Neural cell (in vitro differentiated cells): ENCODE data around the gene IL10RA.

Experiments used
- EP300 ChIP-seq: fragments of 450-650 bp; conservative IDR thresholded peaks from 2 replicates; pipeline ENCODE4 v1.6.1; 2014; ENCODE audit warnings: antibody characterized with exemption, mild to moderate bottlenecking, moderate library complexity; ENCODE audit not compliant: poor library complexity, severe bottlenecking
- EZH2 ChIP-seq: fragments of 200-600, 300-800 bp; shearing (Covaris generic), sonication (generic); IDR thresholded peaks from 2 replicates; pipeline ENCODE4 v1.6.1; 2014; ENCODE audit warnings: antibody characterized with exemption, low read length, borderline replicate concordance, mild to moderate bottlenecking; ENCODE audit not compliant: insufficient read depth, poor library complexity, severe bottlenecking
- MXI1 ChIP-seq: fragments of 450-650 bp; conservative IDR thresholded peaks from 2 replicates; pipeline ENCODE4 v1.6.1; 2014; ENCODE audit warnings: antibody characterized with exemption, mild to moderate bottlenecking; ENCODE audit not compliant: poor library complexity, severe bottlenecking
- POLR2AphosphoS5 ChIP-seq: IDR thresholded peaks from 2 replicates; pipeline ENCODE4 v1.6.1; 2012
- RAD21 ChIP-seq: fragments of 450-650 bp; conservative IDR thresholded peaks from 2 replicates; pipeline ENCODE4 v1.6.1; 2014; ENCODE audit warnings: antibody characterized with exemption, mild to moderate bottlenecking, moderate library complexity
- SMC3 ChIP-seq: fragments of 450-650 bp; conservative IDR thresholded peaks from 2 replicates; pipeline ENCODE4 v1.6.1; 2014; ENCODE audit warnings: antibody characterized with exemption, mild to moderate bottlenecking, moderate library complexity; ENCODE audit not compliant: poor library complexity
- TAF1 ChIP-seq: IDR thresholded peaks from 2 replicates; pipeline ENCODE4 v1.6.1; 2012; ENCODE audit warnings: low read depth
- TF ChIP-seq, protein P1 (sequence below): fragments of 450-650 bp; IDR thresholded peaks from 2 replicates; pipeline ENCODE4 v1.5.1; 2014; ENCODE audit warnings: antibody characterized with exemption, mild to moderate bottlenecking, moderate library complexity; ENCODE audit not compliant: poor library complexity, severe bottlenecking
- TF ChIP-seq, protein P2 (sequence below): IDR thresholded peaks from 2 replicates; pipeline ENCODE4 v1.6.1; 2012; ENCODE audit warnings: borderline replicate concordance

DNA sequence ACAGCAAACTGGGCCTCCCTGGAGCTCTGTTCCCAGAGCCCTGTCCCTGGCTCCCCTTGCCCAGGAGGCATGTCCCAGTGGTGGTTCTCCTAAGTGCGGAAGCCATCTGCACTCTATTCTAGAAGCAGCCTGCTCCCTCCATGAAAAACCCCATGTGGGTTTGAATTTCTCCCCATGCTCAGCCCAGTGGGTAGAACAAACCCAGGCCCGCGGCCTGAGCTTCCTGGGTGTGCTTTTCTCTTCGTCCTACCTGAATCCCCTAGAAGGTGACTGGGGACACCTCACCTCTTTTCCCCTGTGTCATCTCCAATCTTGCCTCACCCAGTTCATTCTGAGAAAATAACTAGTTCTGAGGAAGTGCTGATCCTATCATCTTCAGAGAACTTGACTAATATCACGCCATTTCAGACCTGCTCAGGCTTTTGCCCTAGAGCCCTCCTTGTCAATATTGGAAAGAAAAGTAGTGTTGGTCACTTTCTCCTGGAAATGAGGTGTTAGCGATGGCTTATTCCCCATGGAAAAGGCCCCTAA lies 15.9 kb downstream of the IL10RA start:
- TF ChIP-seq, protein P1, sequence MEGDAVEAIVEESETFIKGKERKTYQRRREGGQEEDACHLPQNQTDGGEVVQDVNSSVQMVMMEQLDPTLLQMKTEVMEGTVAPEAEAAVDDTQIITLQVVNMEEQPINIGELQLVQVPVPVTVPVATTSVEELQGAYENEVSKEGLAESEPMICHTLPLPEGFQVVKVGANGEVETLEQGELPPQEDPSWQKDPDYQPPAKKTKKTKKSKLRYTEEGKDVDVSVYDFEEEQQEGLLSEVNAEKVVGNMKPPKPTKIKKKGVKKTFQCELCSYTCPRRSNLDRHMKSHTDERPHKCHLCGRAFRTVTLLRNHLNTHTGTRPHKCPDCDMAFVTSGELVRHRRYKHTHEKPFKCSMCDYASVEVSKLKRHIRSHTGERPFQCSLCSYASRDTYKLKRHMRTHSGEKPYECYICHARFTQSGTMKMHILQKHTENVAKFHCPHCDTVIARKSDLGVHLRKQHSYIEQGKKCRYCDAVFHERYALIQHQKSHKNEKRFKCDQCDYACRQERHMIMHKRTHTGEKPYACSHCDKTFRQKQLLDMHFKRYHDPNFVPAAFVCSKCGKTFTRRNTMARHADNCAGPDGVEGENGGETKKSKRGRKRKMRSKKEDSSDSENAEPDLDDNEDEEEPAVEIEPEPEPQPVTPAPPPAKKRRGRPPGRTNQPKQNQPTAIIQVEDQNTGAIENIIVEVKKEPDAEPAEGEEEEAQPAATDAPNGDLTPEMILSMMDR: no peak
- TF ChIP-seq EZH2 (no peak), POLR2AphosphoS5 (no peak), MXI1 (no peak), TAF1 (no peak), EP300 (no peak), RAD21 (no peak), SMC3 (no peak)
- TF ChIP-seq, protein P2, sequence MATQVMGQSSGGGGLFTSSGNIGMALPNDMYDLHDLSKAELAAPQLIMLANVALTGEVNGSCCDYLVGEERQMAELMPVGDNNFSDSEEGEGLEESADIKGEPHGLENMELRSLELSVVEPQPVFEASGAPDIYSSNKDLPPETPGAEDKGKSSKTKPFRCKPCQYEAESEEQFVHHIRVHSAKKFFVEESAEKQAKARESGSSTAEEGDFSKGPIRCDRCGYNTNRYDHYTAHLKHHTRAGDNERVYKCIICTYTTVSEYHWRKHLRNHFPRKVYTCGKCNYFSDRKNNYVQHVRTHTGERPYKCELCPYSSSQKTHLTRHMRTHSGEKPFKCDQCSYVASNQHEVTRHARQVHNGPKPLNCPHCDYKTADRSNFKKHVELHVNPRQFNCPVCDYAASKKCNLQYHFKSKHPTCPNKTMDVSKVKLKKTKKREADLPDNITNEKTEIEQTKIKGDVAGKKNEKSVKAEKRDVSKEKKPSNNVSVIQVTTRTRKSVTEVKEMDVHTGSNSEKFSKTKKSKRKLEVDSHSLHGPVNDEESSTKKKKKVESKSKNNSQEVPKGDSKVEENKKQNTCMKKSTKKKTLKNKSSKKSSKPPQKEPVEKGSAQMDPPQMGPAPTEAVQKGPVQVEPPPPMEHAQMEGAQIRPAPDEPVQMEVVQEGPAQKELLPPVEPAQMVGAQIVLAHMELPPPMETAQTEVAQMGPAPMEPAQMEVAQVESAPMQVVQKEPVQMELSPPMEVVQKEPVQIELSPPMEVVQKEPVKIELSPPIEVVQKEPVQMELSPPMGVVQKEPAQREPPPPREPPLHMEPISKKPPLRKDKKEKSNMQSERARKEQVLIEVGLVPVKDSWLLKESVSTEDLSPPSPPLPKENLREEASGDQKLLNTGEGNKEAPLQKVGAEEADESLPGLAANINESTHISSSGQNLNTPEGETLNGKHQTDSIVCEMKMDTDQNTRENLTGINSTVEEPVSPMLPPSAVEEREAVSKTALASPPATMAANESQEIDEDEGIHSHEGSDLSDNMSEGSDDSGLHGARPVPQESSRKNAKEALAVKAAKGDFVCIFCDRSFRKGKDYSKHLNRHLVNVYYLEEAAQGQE: no peak
